Spleen (tissue), 7 donors: Measurements from ENCODE around the gene MYOF.

Experiments
- POLR2A ChIP-seq, 3 donors: fragments of 450-650 bp; IDR thresholded peaks; one replicate each; pipeline ENCODE4 v1.5.1; 2017; ENCODE audit warnings: antibody characterized with exemption in 3 of 3, mild to moderate bottlenecking in 1 of 3
- POLR2AphosphoS5 ChIP-seq, 3 donors: sonication (generic); formaldehyde crosslinking; IDR thresholded peaks; one replicate each; pipeline ENCODE4 v1.5.1; 2017; ENCODE audit warnings: antibody characterized with exemption in 3 of 3
- TF ChIP-seq, protein P1 (sequence below), 11 experiments: fragments of 200-600 bp in 7 of 11; fragments of 450-650 bp in 4 of 11; sonication (generic) in 4 of 11; IDR thresholded peaks in 8 of 11; conservative IDR thresholded peaks in 3 of 11; 1 replicate in 7 of 11; 2 replicates in 4 of 11; pipeline versions ENCODE4 v1.4.0 to v1.8.0; 2016 to 2021; ENCODE audit warnings: antibody characterized with exemption in 11 of 11, inconsistent platforms in 4 of 11, mild to moderate bottlenecking in 1 of 11
- donor health status: DM: no; HTN: no; CAD: no; lungs with moderate emphysema.
- donor health status: DM: no; HTN: no; CAD: no.
- donor health status: DM: no; HTN: no; CAD: no.

DNA sequence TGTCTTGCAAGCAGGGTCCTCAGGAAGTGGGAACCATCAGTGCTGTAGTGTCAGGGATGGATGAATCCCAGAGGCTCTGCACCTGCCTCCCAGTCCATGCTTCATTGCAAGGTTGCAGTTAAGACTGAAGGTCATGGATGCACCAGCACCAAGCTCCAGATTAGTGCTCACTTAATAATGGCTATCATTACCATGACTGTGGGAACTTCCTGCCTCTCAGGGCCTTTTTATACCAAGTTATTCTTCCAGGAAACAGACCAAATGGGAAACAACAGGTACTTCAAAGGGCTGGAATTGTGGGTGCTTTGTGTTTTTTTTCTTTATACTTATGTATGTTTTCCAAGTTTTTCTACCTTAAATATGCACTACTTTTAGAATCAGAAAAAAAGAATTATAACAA lies 210.8 kb downstream of the MYOF start:
- TF ChIP-seq, protein P1, sequence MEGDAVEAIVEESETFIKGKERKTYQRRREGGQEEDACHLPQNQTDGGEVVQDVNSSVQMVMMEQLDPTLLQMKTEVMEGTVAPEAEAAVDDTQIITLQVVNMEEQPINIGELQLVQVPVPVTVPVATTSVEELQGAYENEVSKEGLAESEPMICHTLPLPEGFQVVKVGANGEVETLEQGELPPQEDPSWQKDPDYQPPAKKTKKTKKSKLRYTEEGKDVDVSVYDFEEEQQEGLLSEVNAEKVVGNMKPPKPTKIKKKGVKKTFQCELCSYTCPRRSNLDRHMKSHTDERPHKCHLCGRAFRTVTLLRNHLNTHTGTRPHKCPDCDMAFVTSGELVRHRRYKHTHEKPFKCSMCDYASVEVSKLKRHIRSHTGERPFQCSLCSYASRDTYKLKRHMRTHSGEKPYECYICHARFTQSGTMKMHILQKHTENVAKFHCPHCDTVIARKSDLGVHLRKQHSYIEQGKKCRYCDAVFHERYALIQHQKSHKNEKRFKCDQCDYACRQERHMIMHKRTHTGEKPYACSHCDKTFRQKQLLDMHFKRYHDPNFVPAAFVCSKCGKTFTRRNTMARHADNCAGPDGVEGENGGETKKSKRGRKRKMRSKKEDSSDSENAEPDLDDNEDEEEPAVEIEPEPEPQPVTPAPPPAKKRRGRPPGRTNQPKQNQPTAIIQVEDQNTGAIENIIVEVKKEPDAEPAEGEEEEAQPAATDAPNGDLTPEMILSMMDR (IDR thresholded peaks at IDR 0.05 in 8 of 11, conservative IDR thresholded peaks at IDR 0.05 in 3 of 11): no peak
- TF ChIP-seq POLR2AphosphoS5 (IDR thresholded peaks at IDR 0.05) (no peak), POLR2A (IDR thresholded peaks at IDR 0.05) (no peak)
